ENCODE measurements around the gene ZNF345. TPM values are rescaled to one million over a fixed set of nuclear protein-coding genes. Genes with fewer than 3 reads are reported as not detected.

Gene ZNF345
- total and polyA plus RNA-seq, 2 of the 4 experiments (the other 2 are of a cell fraction) = 1.8 to 3.0 TPM

DNA sequence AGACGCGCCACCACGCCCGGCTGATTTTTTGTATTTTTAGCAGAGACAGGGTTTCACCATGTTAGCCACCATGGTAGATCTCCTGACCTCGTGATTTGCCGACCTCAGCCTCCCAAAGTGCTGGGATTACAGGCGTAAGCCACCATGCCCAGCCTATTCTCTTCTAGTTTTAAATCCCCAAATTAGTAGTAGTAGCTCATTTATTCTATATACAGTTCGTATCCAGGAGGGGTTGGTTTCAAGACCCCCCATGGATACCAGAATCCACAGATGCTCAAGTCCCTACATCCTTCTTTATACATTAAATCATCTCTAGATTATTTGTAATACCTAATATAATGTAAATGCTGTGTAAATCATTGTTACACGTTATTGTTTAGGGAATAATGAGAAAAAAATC, 67.4 kb downstream of the ZNF345 start:
- Histone ChIP-seq H2BK5ac (ENCODE audit: low read depth, low read length, poor library complexity, severe bottlenecking) (no peak overlapping the region), H3K9ac (ENCODE audit: low read depth, low read length) (no peak overlapping the region), H3K4me3 (ENCODE audit: insufficient read depth, low read depth, low read length) (no peak overlapping the region), H4K20me1 (ENCODE audit: insufficient read depth, low read length) (no peaks in the 10 kb centered on the region), H3K23ac (ENCODE audit: low read depth, low read length) (no peak overlapping the region), H4K91ac (ENCODE audit: insufficient read depth, low read depth, low read length) (no peak overlapping the region), H2BK15ac (ENCODE audit: low read depth, low read length) (no peak overlapping the region), H4K5ac (ENCODE audit: low read depth, low read length) (no peak overlapping the region), H3K9me1 (ENCODE audit: insufficient read depth, low read length) (no peaks in the 10 kb centered on the region), H3K14ac (replicated peaks; ENCODE audit: low read depth, low read length) (no peak overlapping the region), H3K56ac (ENCODE audit: extremely low read depth, insufficient read depth, low read length) (no peak overlapping the region), H3K4me1 (ENCODE audit: control insufficient read depth, insufficient read depth, low read length) (no peaks in the 10 kb centered on the region), H3K18ac (ENCODE audit: low read depth, low read length) (no peak overlapping the region), H3K9me3 (ENCODE audit: control insufficient read depth, insufficient read depth, low read length) (peaks cover 8% of the 10 kb centered on the region), H3K4ac (ENCODE audit: low read depth, low read length) (no peak overlapping the region), H3K27ac (ENCODE audit: insufficient read depth, low read length) (no peak overlapping the region), H2BK20ac (ENCODE audit: low read depth, low read length) (no peak overlapping the region), H4K8ac (ENCODE audit: low read depth in 2 of 2, low read length in 2 of 2) (no peak overlapping the region), H3K79me1 (ENCODE audit: low read depth in 1 of 2, low read length in 2 of 2) (peaks cover 15 to 16% of the 10 kb centered on the region in 2 experiments), H2AFZ (replicated peaks; ENCODE audit: low read length, poor library complexity) (no peak overlapping the region), H2AK5ac (ENCODE audit: low read depth, low read length) (no peak overlapping the region), H3K4me2 (ENCODE audit: low read depth, low read length) (no peak overlapping the region), H3K27me3 (ENCODE audit: control insufficient read depth, insufficient read depth, low read length) (no peaks in the 10 kb centered on the region), H3K36me3 (ENCODE audit: control insufficient read depth, insufficient read depth, low read length) (peaks cover 13% of the 10 kb centered on the region), H2BK120ac (ENCODE audit: low read depth, low read length) (no peak overlapping the region), H2AK9ac (replicated peaks; ENCODE audit: low read depth, low read length, poor library complexity) (no peak overlapping the region)
- ChIA-PET POLR2A (ENCODE audit: unreplicated experiment) (no interaction called here), CTCF (no interaction called here)
- ATAC-seq (ENCODE audit: low read depth) (no peak), DNase-seq (no peak)
- intact Hi-C loops (cut with micrococcal nuclease) (loop anchor here (5.0 kb wide), 1 partner anchor 66 kb away; the partner anchor contains the start of gene ZNF345), in situ Hi-C loops (cut with MboI; ENCODE audit: low sequenced_read_pairs) (no loop called here), dilution Hi-C loops (cut with HindIII; ENCODE audit: low sequenced_read_pairs, unreplicated experiment) (no loop called here)
- WGBS, 2 experiments (ENCODE audit: extremely low coverage in 2 of 2, insufficient read length in 1 of 2) = 100% methylated on average over 4 of the region's 9 CpGs; no CpG with 5 or more reads in 1 of the 2 experiments
- TF ChIP-seq, protein P1, sequence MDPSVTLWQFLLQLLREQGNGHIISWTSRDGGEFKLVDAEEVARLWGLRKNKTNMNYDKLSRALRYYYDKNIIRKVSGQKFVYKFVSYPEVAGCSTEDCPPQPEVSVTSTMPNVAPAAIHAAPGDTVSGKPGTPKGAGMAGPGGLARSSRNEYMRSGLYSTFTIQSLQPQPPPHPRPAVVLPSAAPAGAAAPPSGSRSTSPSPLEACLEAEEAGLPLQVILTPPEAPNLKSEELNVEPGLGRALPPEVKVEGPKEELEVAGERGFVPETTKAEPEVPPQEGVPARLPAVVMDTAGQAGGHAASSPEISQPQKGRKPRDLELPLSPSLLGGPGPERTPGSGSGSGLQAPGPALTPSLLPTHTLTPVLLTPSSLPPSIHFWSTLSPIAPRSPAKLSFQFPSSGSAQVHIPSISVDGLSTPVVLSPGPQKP (IDR thresholded peaks at IDR 0.05; ENCODE audit: borderline replicate concordance, low read depth, low read length) = no peak
- TF ChIP-seq RCOR1 (IDR thresholded peaks at IDR 0.05; ENCODE audit: insufficient replicate concordance, low read length) = no peak
- no TSS peak for BruUV-seq (replicated peaks)

Small RNA genes within 50 kb of the gene (microRNA-seq; reads per million reads assigned to microRNA genes)
- gene RF00019 (ENCODE audit: insufficient read depth, insufficient read length) = not detected

Small RNA genes within 50 kb of the gene (small RNA-seq; reads per million reads assigned to genes)
- 0 reads per million in 5 experiments for gene RF00019

Other genes with a start within 250 kb of the ZNF345 start
- gene ZNF382, start 245.6 kb upstream of the ZNF345 start, total RNA-seq (2012; rRNA removed) = 1.9 and 4.5 TPM in 2 replicates
- 0.59 and 0.80 TPM in 2 replicates for gene ZNF382, start 245.6 kb upstream of the ZNF345 start, polyA plus RNA-seq (2012; rRNA removed)
- 9.1 and 12.8 TPM in 2 replicates for gene ZNF461, start 184.0 kb upstream of the ZNF345 start, total RNA-seq (2012; rRNA removed)
- gene ZNF461, start 184.0 kb upstream of the ZNF345 start, polyA plus RNA-seq (2012; rRNA removed) = 2.2 TPM in 2 replicates
- gene ZNF567, start 163.3 kb upstream of the ZNF345 start, total RNA-seq (2012; rRNA removed) = 5.3 and 6.1 TPM in 2 replicates
- 3.4 and 3.8 TPM in 2 replicates for gene ZNF567, start 163.3 kb upstream of the ZNF345 start, polyA plus RNA-seq (2012; rRNA removed)
- 7.2 and 8.3 TPM in 2 replicates for gene ZNF850, start 78.1 kb upstream of the ZNF345 start, total RNA-seq (2012; rRNA removed)
- 0.90 and 1.1 TPM in 2 replicates for gene ZNF850, start 78.1 kb upstream of the ZNF345 start, polyA plus RNA-seq (2012; rRNA removed)
- 4.3 and 6.4 TPM in 2 replicates for gene ZNF790, start 12.5 kb upstream of the ZNF345 start, total RNA-seq (2012; rRNA removed)
- 0.97 and 1.5 TPM in 2 replicates for gene ZNF790, start 12.5 kb upstream of the ZNF345 start, polyA plus RNA-seq (2012; rRNA removed)
- gene ZNF829, start 65.4 kb downstream of the ZNF345 start, total RNA-seq (2012; rRNA removed) = 3.0 and 3.3 TPM in 2 replicates
- 0.46 and 0.58 TPM in 2 replicates for gene ZNF829, start 65.4 kb downstream of the ZNF345 start, polyA plus RNA-seq (2012; rRNA removed)
- 7.3 and 10.6 TPM in 2 replicates for gene ZNF568, start 65.5 kb downstream of the ZNF345 start, total RNA-seq (2012; rRNA removed)
- 2.3 and 3.0 TPM in 2 replicates for gene ZNF568, start 65.5 kb downstream of the ZNF345 start, polyA plus RNA-seq (2012; rRNA removed)
- gene ZNF420, start 227.6 kb downstream of the ZNF345 start, total RNA-seq (2012; rRNA removed) = 11.7 and 14.2 TPM in 2 replicates
- gene ZNF420, start 227.6 kb downstream of the ZNF345 start, polyA plus RNA-seq (2012; rRNA removed) = 1.2 and 1.5 TPM in 2 replicates